ENCODE results near the gene KDM7A.

The KDM7A gene

GRCh38 chr7:140182917-140183316 lies 6.1 kb upstream of the KDM7A start:
- TF ChIP-seq PPARA (CRISPR knock-in tag; IDR thresholded peaks at IDR 0.05; ENCODE audit: borderline replicate concordance) (no peak), CSDC2 (CRISPR knock-in tag; IDR thresholded peaks at IDR 0.05) (no peak), RARB (CRISPR knock-in tag; IDR thresholded peaks at IDR 0.05) (no peak), ZFP3 (CRISPR knock-in tag; IDR thresholded peaks at IDR 0.05) (no peak), ZC3H10 (CRISPR knock-in tag; IDR thresholded peaks at IDR 0.05) (no peak), ZNF8 (CRISPR knock-in tag; IDR thresholded peaks at IDR 0.05) (no peak), GLIS3 (CRISPR knock-in tag; IDR thresholded peaks at IDR 0.05) (no peak), ESRRG (CRISPR knock-in tag; IDR thresholded peaks at IDR 0.05) (no peak)
- TF ChIP-seq, protein P1, sequence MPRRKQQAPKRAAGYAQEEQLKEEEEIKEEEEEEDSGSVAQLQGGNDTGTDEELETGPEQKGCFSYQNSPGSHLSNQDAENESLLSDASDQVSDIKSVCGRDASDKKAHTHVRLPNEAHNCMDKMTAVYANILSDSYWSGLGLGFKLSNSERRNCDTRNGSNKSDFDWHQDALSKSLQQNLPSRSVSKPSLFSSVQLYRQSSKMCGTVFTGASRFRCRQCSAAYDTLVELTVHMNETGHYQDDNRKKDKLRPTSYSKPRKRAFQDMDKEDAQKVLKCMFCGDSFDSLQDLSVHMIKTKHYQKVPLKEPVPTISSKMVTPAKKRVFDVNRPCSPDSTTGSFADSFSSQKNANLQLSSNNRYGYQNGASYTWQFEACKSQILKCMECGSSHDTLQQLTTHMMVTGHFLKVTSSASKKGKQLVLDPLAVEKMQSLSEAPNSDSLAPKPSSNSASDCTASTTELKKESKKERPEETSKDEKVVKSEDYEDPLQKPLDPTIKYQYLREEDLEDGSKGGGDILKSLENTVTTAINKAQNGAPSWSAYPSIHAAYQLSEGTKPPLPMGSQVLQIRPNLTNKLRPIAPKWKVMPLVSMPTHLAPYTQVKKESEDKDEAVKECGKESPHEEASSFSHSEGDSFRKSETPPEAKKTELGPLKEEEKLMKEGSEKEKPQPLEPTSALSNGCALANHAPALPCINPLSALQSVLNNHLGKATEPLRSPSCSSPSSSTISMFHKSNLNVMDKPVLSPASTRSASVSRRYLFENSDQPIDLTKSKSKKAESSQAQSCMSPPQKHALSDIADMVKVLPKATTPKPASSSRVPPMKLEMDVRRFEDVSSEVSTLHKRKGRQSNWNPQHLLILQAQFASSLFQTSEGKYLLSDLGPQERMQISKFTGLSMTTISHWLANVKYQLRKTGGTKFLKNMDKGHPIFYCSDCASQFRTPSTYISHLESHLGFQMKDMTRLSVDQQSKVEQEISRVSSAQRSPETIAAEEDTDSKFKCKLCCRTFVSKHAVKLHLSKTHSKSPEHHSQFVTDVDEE (CRISPR knock-in tag; IDR thresholded peaks at IDR 0.05) = no peak

GRCh38 chr7:140179339-140179738 lies 2.6 kb upstream of the KDM7A start:
- TF ChIP-seq ARNTL (CRISPR knock-in tag; IDR thresholded peaks at IDR 0.05; ENCODE audit: borderline replicate concordance, low read depth) (no peak), ZNF8 (CRISPR knock-in tag; IDR thresholded peaks at IDR 0.05) (no peak), GLIS3 (CRISPR knock-in tag; IDR thresholded peaks at IDR 0.05) (no peak), ZNF70 (CRISPR knock-in tag; IDR thresholded peaks at IDR 0.05) (no peak), TOX (CRISPR knock-in tag; IDR thresholded peaks at IDR 0.05; ENCODE audit: borderline replicate concordance) (no peak), SNAI2 (CRISPR knock-in tag; IDR thresholded peaks at IDR 0.05) (no peak), ZNF565 (CRISPR knock-in tag; conservative IDR thresholded peaks at IDR 0.05; ENCODE audit: low read depth) (no peak), ISL1 (CRISPR knock-in tag; IDR thresholded peaks at IDR 0.05) (no peak), ZC3H10 (CRISPR knock-in tag; IDR thresholded peaks at IDR 0.05) (no peak)
- TF ChIP-seq, protein P1 (CRISPR knock-in tag; IDR thresholded peaks at IDR 0.05) = no peak
- TF ChIP-seq, protein P2, sequence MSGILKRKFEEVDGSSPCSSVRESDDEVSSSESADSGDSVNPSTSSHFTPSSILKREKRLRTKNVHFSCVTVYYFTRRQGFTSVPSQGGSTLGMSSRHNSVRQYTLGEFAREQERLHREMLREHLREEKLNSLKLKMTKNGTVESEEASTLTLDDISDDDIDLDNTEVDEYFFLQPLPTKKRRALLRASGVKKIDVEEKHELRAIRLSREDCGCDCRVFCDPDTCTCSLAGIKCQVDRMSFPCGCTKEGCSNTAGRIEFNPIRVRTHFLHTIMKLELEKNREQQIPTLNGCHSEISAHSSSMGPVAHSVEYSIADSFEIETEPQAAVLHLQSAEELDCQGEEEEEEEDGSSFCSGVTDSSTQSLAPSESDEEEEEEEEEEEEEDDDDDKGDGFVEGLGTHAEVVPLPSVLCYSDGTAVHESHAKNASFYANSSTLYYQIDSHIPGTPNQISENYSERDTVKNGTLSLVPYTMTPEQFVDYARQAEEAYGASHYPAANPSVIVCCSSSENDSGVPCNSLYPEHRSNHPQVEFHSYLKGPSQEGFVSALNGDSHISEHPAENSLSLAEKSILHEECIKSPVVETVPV (CRISPR knock-in tag; IDR thresholded peaks at IDR 0.05) = no peak
- no peak for ATAC-seq

More at GRCh38 chr7:140182917-140183316, 6.1 kb upstream of the KDM7A start:
- ATAC-seq = no peak

DNA sequence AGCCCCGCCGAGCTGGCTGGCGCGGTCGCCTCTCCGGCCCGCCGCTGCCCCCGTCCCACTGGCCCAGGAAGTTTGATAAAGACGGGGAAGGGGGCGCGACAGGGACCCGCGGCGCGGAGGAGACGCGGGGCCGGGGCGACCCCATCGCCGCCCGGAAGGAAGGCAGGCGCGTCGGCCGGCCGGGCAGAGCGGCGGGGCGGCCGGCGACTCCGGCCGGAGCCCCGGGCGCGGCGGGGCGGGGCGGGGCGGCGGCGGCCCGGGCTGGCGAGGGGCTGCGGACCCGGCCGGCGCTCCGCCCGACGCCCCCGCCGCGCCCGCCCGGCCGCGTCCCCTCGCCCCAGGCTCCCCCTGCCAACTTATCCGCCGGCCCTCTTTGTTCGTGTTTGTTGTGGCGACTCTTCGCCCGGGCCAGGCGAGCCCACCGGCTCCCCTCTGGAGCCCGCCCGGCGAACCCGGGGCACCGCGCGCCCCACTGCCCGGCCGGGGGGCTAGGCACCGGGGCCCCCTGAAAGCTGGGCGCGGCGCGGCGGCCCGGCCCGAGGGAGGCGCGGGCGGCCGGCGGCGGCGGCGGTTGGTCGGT lies 571 bp downstream of the KDM7A start:
- no peak for TF ChIP-seq RARB (CRISPR knock-in tag; IDR thresholded peaks at IDR 0.05)
- TF ChIP-seq GLIS3 (CRISPR knock-in tag; IDR thresholded peaks at IDR 0.05) = no peak
- no peak for ATAC-seq

GRCh38 chr7:140175221-140176121 lies 1.3 kb downstream of the KDM7A start:
- peak; percentile 16; the same call in 1 of the 2 replicates for TF ChIP-seq TCF4 (CRISPR knock-in tag; IDR thresholded peaks at IDR 0.05; ENCODE audit: borderline replicate concordance)
- no peak for TF ChIP-seq RARB (CRISPR knock-in tag; IDR thresholded peaks at IDR 0.05)
- no peak for TF ChIP-seq ISL1 (CRISPR knock-in tag; IDR thresholded peaks at IDR 0.05)
- TF ChIP-seq ZFP3 (CRISPR knock-in tag; IDR thresholded peaks at IDR 0.05) = peak; percentile 49; the same call in 1 of the 2 replicates
- TF ChIP-seq GLIS3 (CRISPR knock-in tag; IDR thresholded peaks at IDR 0.05) = 0 out of 2 replicates have a peak, but pooled peaks have one; percentile 12
- TF ChIP-seq, protein P1 (CRISPR knock-in tag; IDR thresholded peaks at IDR 0.05) = peak; percentile 72; the same call in 1 of the 2 replicates
- no peak for TF ChIP-seq SNAI2 (CRISPR knock-in tag; IDR thresholded peaks at IDR 0.05)
- 0 out of 2 replicates have a peak, but pooled peaks have one; percentile 6 for TF ChIP-seq ZNF70 (CRISPR knock-in tag; IDR thresholded peaks at IDR 0.05)
- TF ChIP-seq, protein P3, sequence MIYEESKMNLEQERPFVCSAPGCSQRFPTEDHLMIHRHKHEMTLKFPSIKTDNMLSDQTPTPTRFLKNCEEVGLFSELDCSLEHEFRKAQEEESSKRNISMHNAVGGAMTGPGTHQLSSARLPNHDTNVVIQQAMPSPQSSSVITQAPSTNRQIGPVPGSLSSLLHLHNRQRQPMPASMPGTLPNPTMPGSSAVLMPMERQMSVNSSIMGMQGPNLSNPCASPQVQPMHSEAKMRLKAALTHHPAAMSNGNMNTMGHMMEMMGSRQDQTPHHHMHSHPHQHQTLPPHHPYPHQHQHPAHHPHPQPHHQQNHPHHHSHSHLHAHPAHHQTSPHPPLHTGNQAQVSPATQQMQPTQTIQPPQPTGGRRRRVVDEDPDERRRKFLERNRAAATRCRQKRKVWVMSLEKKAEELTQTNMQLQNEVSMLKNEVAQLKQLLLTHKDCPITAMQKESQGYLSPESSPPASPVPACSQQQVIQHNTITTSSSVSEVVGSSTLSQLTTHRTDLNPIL (CRISPR knock-in tag; IDR thresholded peaks at IDR 0.05; ENCODE audit: low read depth) = no peak
- TF ChIP-seq, protein P2 (CRISPR knock-in tag; IDR thresholded peaks at IDR 0.05) = no peak

More at GRCh38 chr7:140175221-140176121, 1.3 kb downstream of the KDM7A start:
- peak; percentile 77 for ATAC-seq

Measured in SK-N-SH treated with all-trans-retinoic acid at 6 μM for 48 hours (cell line).